Measurements from ENCODE around the gene CAPN2. TPM values are rescaled to one million over a fixed set of nuclear protein-coding genes. Genes with fewer than 3 reads are reported as not detected.

CAPN2 gene
- total and polyA plus RNA-seq, 2 experiments from 2014 or later, result 8.4 to 17.8 TPM

- H4K20me1 ChIP-seq (replicated peaks; ENCODE audit: insufficient read depth), result no peaks in the 10 kb centered on the region
Observed at GRCh38 chr1:223720971-223721591, 8.7 kb downstream of the CAPN2 start.

More at GRCh38 chr1:223720971-223721591, 8.7 kb downstream of the CAPN2 start:
- Mint-ChIP-seq H3K27ac (no peak overlapping the region), H3K4me1 (peaks cover 42% of the 10 kb centered on the region), H3K27me3 (ENCODE audit: insufficient read depth, low read depth, poor library complexity) (peaks cover 19% of the 10 kb centered on the region), H3K9me3 (no peaks in the 10 kb centered on the region; the same call in 1 of the 3 replicates), H3K36me3 (ENCODE audit: low read depth) (peaks cover 41% of the 10 kb centered on the region), H3K4me3 (no peak overlapping the region)
- peaks cover 69% of the 10 kb centered on the region for H3K27me3 ChIP-seq (ENCODE audit: insufficient read depth)
- H3K27ac ChIP-seq (ENCODE audit: low read depth), result no peak overlapping the region
- H3K4me1 ChIP-seq (ENCODE audit: insufficient read depth), result peaks cover 29% of the 10 kb centered on the region
- H2AFZ ChIP-seq, result no peak overlapping the region
- TF ChIP-seq CREB1 (CRISPR knock-in tag; IDR thresholded peaks at IDR 0.05; ENCODE audit: low read depth), result no peak
- no peak for TF ChIP-seq STAT1 (IDR thresholded peaks at IDR 0.05; ENCODE audit: unreplicated experiment)
- no peak for TF ChIP-seq REST (IDR thresholded peaks at IDR 0.05; ENCODE audit: unreplicated experiment)
- TF ChIP-seq EZH2phosphoT487 (IDR thresholded peaks at IDR 0.05; ENCODE audit: unreplicated experiment), result no peak
- TF ChIP-seq JUNB (IDR thresholded peaks at IDR 0.05; ENCODE audit: unreplicated experiment), result no peak
- TF ChIP-seq ZNF331 (CRISPR knock-in tag; IDR thresholded peaks at IDR 0.05; ENCODE audit: low read depth), result no peak
- TF ChIP-seq POLR2AphosphoS5 (IDR thresholded peaks at IDR 0.05; ENCODE audit: low read depth), result no peak
- TF ChIP-seq CTCF (conservative IDR thresholded peaks at IDR 0.05; ENCODE audit: low read depth in 2 of 2), result no peak
- TF ChIP-seq ZNF114 (CRISPR knock-in tag; IDR thresholded peaks at IDR 0.05), result no peak
- TF ChIP-seq EZH2 (IDR thresholded peaks at IDR 0.05; ENCODE audit: low read depth, unreplicated experiment), result no peak
- TF ChIP-seq ETS1 (IDR thresholded peaks at IDR 0.05), result no peak
- TF ChIP-seq ZNF462 (CRISPR knock-in tag; IDR thresholded peaks at IDR 0.05), result no peak
- no peak for TF ChIP-seq NANOG (IDR thresholded peaks at IDR 0.05; ENCODE audit: borderline replicate concordance)
- H3K79me2 ChIP-seq (replicated peaks; ENCODE audit: insufficient read depth), result no peaks in the 10 kb centered on the region
- ATAC-seq, result no peak
- H3K4me2 ChIP-seq, result no peak overlapping the region
- DNase-seq (ENCODE audit: low spot score), result no peak
- no peaks in the 10 kb centered on the region for H3K9me2 ChIP-seq (ENCODE audit: insufficient read depth)
- no peak overlapping the region for H3K4me3 ChIP-seq
- H3F3A ChIP-seq (replicated peaks; ENCODE audit: low read depth), result 0 out of 2 replicates have a peak, but pooled peaks cover 5% of the 10 kb centered on the region
- H3K36me3 ChIP-seq (ENCODE audit: insufficient read depth), result no peaks in the 10 kb centered on the region
